Measurements from ENCODE around the gene GPR142. TPM values are rescaled to one million over a fixed set of nuclear protein-coding genes. Genes with fewer than 3 reads are reported as not detected.
A peak's percentile ranks its signal among the peaks of the same experiment; 100 is the strongest.

Gene GPR142
- total RNA-seq, 6 donors from 2014 or later = 0.27 TPM; not detected in 5

- Histone ChIP-seq H3K27me3 (no peaks in the 10 kb centered on the region), H3K36me3 (no peaks in the 10 kb centered on the region), H3K9me3 (no peaks in the 10 kb centered on the region), H3K4me3 (no peak overlapping the region), H3K27ac (no peak overlapping the region), H3K4me1 (peaks cover 0 to 10% (median 0%) of the 10 kb centered on the region in 4 donors)
- no peak for DNase-seq
- 75 to 77% methylated on average over 7 of the region's 7 CpGs for WGBS, 2 donors
- no peak for ATAC-seq (ENCODE audit: low FRiP score in 2 of 2)
- TF ChIP-seq CTCF (IDR thresholded peaks at IDR 0.05) (no peak), POLR2AphosphoS5 (IDR thresholded peaks at IDR 0.05) (no peak), EP300 (IDR thresholded peaks at IDR 0.05) (no peak), POLR2A (IDR thresholded peaks at IDR 0.05) (no peak)
These were observed 46.2 kb downstream of the GPR142 start for GRCh38 chr17:74413491-74413890.

GRCh38 chr17:74414510-74414909 lies 47.2 kb downstream of the GPR142 start:
- Histone ChIP-seq H3K4me1 (no peaks in the 10 kb centered on the region), H3K4me3 (no peak overlapping the region), H3K27ac (no peak overlapping the region), H3K9me3 (no peaks in the 10 kb centered on the region), H3K36me3 (no peaks in the 10 kb centered on the region), H3K27me3 (no peaks in the 10 kb centered on the region)
- ATAC-seq (ENCODE audit: low FRiP score in 2 of 2) (no peak), DNase-seq (no peak)
- TF ChIP-seq CTCF (IDR thresholded peaks at IDR 0.05) (no peak), POLR2A (IDR thresholded peaks at IDR 0.05) (no peak), EP300 (IDR thresholded peaks at IDR 0.05) (no peak), POLR2AphosphoS5 (IDR thresholded peaks at IDR 0.05) (no peak)
- 81 to 82% methylated on average over 3 of the region's 3 CpGs for WGBS, 2 donors

DNA sequence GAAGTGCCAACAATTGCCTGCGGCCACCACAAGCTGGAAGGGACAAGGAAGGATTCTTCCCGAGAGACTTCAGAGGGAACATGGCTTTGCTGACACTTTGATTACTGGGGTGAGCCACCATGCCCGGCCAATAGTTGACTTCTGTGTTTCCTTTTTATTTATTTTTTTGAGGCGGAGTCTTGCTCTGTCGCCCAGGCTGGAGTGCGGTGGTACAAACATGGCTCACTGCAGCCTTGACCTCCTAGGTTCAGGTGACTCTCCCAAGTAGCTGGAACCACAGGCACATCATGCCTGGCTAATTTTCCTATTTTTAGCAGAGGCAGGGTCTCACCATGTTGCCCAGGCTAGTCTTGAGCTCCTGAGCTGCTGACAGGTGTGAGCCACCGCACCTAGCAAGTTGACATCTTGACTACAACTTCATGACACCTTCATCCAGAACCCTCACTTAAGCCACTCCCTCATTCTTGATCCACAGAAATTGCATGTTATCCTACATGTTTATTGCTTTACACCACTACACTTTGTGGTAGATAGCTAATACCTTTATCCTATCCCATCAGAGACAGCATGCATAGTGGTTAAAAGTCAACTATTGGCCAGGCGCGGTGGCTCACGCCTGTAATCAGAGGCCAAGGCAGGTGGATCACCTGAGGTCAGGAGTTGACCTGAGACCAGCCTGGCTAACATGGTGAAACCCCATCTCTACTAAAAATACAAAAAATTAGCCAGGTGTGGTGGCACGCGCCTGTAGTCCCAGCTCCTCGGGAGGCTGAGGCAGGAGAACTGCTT lies 48.5 kb downstream of the GPR142 start:
- H3K4me1 ChIP-seq = no peaks in the 10 kb centered on the region
- H3K4me3 ChIP-seq = no peak overlapping the region
- TF ChIP-seq EP300 (IDR thresholded peaks at IDR 0.05) (no peak), POLR2AphosphoS5 (IDR thresholded peaks at IDR 0.05) (no peak), CTCF (IDR thresholded peaks at IDR 0.05) (no peak), POLR2A (IDR thresholded peaks at IDR 0.05) (no peak)
- H3K9me3 ChIP-seq = no peaks in the 10 kb centered on the region
- H3K36me3 ChIP-seq = no peaks in the 10 kb centered on the region
- WGBS, 2 donors = 90 to 93% methylated on average over 13 of the region's 13 CpGs
- H3K27me3 ChIP-seq = no peaks in the 10 kb centered on the region
- DNase-seq (no peak), ATAC-seq (ENCODE audit: low FRiP score in 2 of 2) (no peak)
- H3K27ac ChIP-seq = no peak overlapping the region

DNA sequence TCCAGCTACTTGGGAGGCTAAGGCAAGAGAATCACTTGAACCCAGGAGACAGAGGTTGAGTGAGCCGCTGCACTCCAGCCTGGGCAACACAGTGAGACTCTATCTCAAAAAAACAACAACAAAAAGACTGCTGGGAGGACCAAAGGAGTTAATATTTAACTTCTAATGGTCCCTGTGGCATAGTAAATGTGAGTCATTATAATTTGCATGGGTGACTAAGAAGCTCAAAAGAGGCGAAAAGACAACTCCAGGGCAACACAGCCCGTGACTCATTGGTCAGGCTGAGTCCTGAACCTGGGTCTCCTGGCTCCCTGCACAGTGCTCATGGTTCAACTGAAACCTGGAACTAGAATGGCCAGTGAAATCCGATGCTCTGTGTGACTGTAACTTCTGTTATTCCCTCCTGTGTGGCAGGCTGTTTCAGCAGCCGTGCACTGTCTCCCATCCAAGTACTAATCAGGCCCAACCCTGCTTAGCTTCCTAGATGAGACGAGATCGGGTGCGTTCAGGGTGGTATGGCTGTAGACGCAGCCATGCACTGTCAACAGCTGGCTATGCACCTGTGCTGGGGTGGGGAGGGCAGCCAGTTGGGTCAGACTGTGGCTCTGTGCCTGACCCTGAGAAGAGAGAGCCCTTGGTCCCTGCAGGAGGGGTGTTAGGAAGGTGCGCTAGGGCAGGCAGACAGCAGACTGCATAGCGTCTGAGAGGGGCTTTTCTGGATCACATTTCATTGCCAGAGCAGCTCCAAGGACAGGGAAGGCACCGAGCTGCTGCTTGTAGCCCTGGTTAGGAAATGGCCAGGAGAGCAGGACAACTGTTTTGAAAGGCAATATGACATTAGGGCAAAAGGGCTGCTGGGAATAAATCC lies 50.1 kb downstream of the GPR142 start:
- H3K4me3 ChIP-seq = no peak overlapping the region
- 71 to 76% methylated on average over 5 to 12 of the region's 12 CpGs for WGBS, 2 donors
- H3K27ac ChIP-seq = no peak overlapping the region
- H3K27me3 ChIP-seq = no peaks in the 10 kb centered on the region
- ATAC-seq (ENCODE audit: low FRiP score in 2 of 2) = peak in 1 of 2 donors; percentile 24
- H3K36me3 ChIP-seq = no peaks in the 10 kb centered on the region
- peak in 1 of 2 donors; percentile 32 for DNase-seq
- H3K4me1 ChIP-seq = no peaks in the 10 kb centered on the region
- H3K9me3 ChIP-seq = no peaks in the 10 kb centered on the region
- TF ChIP-seq CTCF (IDR thresholded peaks at IDR 0.05) (no peak), POLR2A (IDR thresholded peaks at IDR 0.05) (no peak), EP300 (IDR thresholded peaks at IDR 0.05) (no peak), POLR2AphosphoS5 (IDR thresholded peaks at IDR 0.05) (no peak)
